PFSK-1 (cell line): ENCODE data around the gene SYTL2.

Source experiments
- POLR2AphosphoS5 ChIP-seq: IDR thresholded peaks from 2 replicates; pipeline ENCODE4 v1.6.1; 2012; ENCODE audit warnings: low read depth, mild to moderate bottlenecking, control low read depth, low read length, moderate library complexity
- REST ChIP-seq, 2 experiments: IDR thresholded peaks; 2 replicates each; pipeline versions ENCODE4 v1.6.1 to v1.8.0; 2011 to 2012; ENCODE audit warnings: low read depth in 2 of 2, low read length in 2 of 2, control low read depth in 1 of 2, inconsistent platforms in 1 of 2, mild to moderate bottlenecking in 1 of 2, moderate library complexity in 1 of 2; ENCODE audit not compliant: insufficient read depth in 1 of 2
- TAF1 ChIP-seq: IDR thresholded peaks from 2 replicates; pipeline ENCODE4 v1.6.1; 2012; ENCODE audit warnings: low read length, control low read depth, borderline replicate concordance; ENCODE audit not compliant: insufficient read depth

GRCh38 chr11:85848006-85848405 is 37.1 kb upstream of the SYTL2 start:
- TF ChIP-seq REST (IDR thresholded peaks at IDR 0.05; ENCODE audit: insufficient read depth in 1 of 2, low read depth in 2 of 2, low read length in 2 of 2): no peak
- TF ChIP-seq POLR2AphosphoS5: no peak
- no peak for TF ChIP-seq TAF1
